Measurements from ENCODE around the gene KRTAP23-1.

DNA sequence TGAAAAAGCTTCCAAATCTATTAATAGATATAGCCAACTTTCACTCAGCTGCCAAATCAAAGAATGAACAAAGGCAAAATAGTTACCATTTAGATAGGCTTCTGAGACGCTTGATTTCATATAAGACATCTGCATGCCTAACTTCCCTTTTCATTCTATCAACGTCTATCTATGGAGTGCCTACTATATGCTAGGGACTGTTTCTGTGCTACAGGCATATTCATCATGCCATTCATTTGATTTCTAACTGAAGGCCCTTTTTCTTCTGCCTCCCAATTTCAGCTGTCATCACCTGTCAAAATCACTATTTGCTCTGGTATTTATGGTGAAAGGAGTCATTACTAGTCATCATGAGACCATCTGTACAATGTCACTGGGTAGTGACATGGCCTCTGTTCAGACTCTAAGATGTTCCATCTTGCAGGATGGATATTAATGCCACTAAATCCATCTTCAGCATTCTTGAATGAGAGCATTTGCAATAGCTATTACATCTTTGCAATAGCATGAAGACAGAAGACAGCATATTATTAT, 43.2 kb upstream of the KRTAP23-1 start:
- TF ChIP-seq, protein P1, sequence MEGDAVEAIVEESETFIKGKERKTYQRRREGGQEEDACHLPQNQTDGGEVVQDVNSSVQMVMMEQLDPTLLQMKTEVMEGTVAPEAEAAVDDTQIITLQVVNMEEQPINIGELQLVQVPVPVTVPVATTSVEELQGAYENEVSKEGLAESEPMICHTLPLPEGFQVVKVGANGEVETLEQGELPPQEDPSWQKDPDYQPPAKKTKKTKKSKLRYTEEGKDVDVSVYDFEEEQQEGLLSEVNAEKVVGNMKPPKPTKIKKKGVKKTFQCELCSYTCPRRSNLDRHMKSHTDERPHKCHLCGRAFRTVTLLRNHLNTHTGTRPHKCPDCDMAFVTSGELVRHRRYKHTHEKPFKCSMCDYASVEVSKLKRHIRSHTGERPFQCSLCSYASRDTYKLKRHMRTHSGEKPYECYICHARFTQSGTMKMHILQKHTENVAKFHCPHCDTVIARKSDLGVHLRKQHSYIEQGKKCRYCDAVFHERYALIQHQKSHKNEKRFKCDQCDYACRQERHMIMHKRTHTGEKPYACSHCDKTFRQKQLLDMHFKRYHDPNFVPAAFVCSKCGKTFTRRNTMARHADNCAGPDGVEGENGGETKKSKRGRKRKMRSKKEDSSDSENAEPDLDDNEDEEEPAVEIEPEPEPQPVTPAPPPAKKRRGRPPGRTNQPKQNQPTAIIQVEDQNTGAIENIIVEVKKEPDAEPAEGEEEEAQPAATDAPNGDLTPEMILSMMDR (IDR thresholded peaks at IDR 0.05; ENCODE audit: low read length) = no peak
- no peak for TF ChIP-seq EZH2 (IDR thresholded peaks at IDR 0.05; ENCODE audit: borderline replicate concordance, low read length)

Data from OCI-LY1 (cell line).